Panc1 (cell line): ENCODE measurements around the gene SLC12A7. TPM values are rescaled to one million over a fixed set of nuclear protein-coding genes. Genes with fewer than 3 reads are reported as not detected.

Experiments used
- ATAC-seq: fragments of 200-7000 bp; cut with Tn5 transposase; 2 replicates; pipeline ENCODE4 v1.9.1; 2020; ENCODE audit warnings: mild to moderate bottlenecking, moderate library complexity
- BruUV-seq: library from RNA; stranded (reverse); fragments of 400-500 nt; replicated peaks from 2 replicates; lab custom pipeline; 2021; lab: Mats Ljungman, UMichigan
- CTCF ChIA-PET: fragments of 300-600 bp; sonication (Branson Sonifier 250); formaldehyde crosslinking; loops from one replicate; lab custom pipeline; 2022; ENCODE audit warnings: antibody characterized with exemption; lab: Charles Lee
- POLR2A ChIA-PET: fragments of 300-600 bp; sonication (Branson Sonifier 250); formaldehyde crosslinking; loops from one replicate; lab custom pipeline; 2022; ENCODE audit warnings: antibody characterized with exemption; lab: Charles Lee
- DNase-seq: peaks from one replicate; pipeline ENCODE4 v3.0.0-alpha.2; 2010; ENCODE audit warnings: low read depth, low spot score
- H3K27ac ChIP-seq: 2 replicates; pipeline ENCODE4 v1.5.1; 2011; ENCODE audit warnings: mild to moderate bottlenecking, low read length, inconsistent platforms
- H3K27me3 ChIP-seq: fragments of 200-500 bp; sonication (Bioruptor generic); 2 replicates; pipeline ENCODE4 v1.6.0; 2014; ENCODE audit warnings: low read length, inconsistent platforms; ENCODE audit not compliant: control insufficient read depth, insufficient read depth
- H3K36me3 ChIP-seq: fragments of 200-500 bp; sonication (Bioruptor generic); 2 replicates; pipeline ENCODE4 v1.5.1; 2014; ENCODE audit warnings: inconsistent platforms, mild to moderate bottlenecking, low read length, moderate library complexity; ENCODE audit not compliant: control insufficient read depth, insufficient read depth
- H3K4me1 ChIP-seq: 2 replicates; pipeline ENCODE4 v1.5.1; 2011; ENCODE audit warnings: inconsistent platforms, mild to moderate bottlenecking, low read length, moderate library complexity; ENCODE audit not compliant: control insufficient read depth, insufficient read depth
- H3K4me3 ChIP-seq, 2 experiments: 2 replicates each; pipeline ENCODE4 v1.5.1; 2011 to 2012; ENCODE audit warnings: low read depth in 2 of 2, low read length in 2 of 2, mild to moderate bottlenecking in 2 of 2, inconsistent platforms in 1 of 2, moderate library complexity in 1 of 2
- H3K9me3 ChIP-seq: fragments of 200-500 bp; sonication (Bioruptor generic); 2 replicates; pipeline ENCODE4 v1.5.1; 2014; ENCODE audit warnings: low read depth, mild to moderate bottlenecking, inconsistent platforms, low read length, moderate library complexity; ENCODE audit not compliant: control insufficient read depth, insufficient read depth
- CTCF ChIP-seq: fragments of 450-650 bp; IDR thresholded peaks from 2 replicates; pipeline ENCODE4 v1.5.1; 2017; ENCODE audit warnings: mild to moderate bottlenecking
- POLR2AphosphoS5 ChIP-seq: IDR thresholded peaks from 2 replicates; pipeline ENCODE4 v1.6.1; 2012; ENCODE audit warnings: mild to moderate bottlenecking, low read depth, low read length, moderate library complexity
- REST ChIP-seq, 2 experiments: IDR thresholded peaks; 2 replicates each; pipeline ENCODE4 v1.6.1; 2011 to 2012; ENCODE audit warnings: low read depth in 2 of 2, control low read depth in 1 of 2, low read length in 1 of 2, mild to moderate bottlenecking in 1 of 2, moderate library complexity in 1 of 2; ENCODE audit not compliant: insufficient read depth in 1 of 2
- SIN3A ChIP-seq: IDR thresholded peaks from 2 replicates; pipeline ENCODE4 v1.6.1; 2012; ENCODE audit warnings: low read depth, mild to moderate bottlenecking, low read length, moderate library complexity, borderline replicate concordance; ENCODE audit not compliant: insufficient read depth
- TCF7L2 ChIP-seq: IDR thresholded peaks from 2 replicates; pipeline ENCODE4 v1.6.1; 2011; ENCODE audit warnings: mild to moderate bottlenecking, low read depth, low read length, inconsistent platforms
- in situ Hi-C: cut with HindIII; loops from 2 replicates; pipeline ENCODE4 v1.10.0; 2016; ENCODE audit warnings: low sequenced_read_pairs, low pct_unique_long_range_greater_than_20kb
- intact Hi-C: fragments of 100-400 bp; cut with micrococcal nuclease; formaldehyde crosslinking; loops from one replicate; pipeline ENCODE4 v1.10.0; 2022; ENCODE audit not compliant: unreplicated experiment
- total RNA-seq: library from RNA; stranded (reverse); gene quantifications from one replicate; pipeline ENCODE4 v1.2.1, GENCODE V29; 2021; ENCODE audit not compliant: unreplicated experiment

Gene SLC12A7
- total RNA-seq, 1 experiment from 2014 or later: 297 TPM

GRCh38 chr5:1054799-1055775 lies 56.8 kb downstream of the SLC12A7 start:
- intact Hi-C loops (no loop called here), in situ Hi-C loops (no loop called here)
- H3K27ac ChIP-seq: no peak overlapping the region
- no peak overlapping the region for H3K4me3 ChIP-seq
- ChIA-PET POLR2A (no interaction called here), CTCF (interaction anchor here (1.2 kb wide), 1 partner anchor 133 kb away, joined by 3 read pairs; no protein-coding TSS in a partner anchor)
- peaks cover 5% of the 10 kb centered on the region for H3K4me1 ChIP-seq
- H3K27me3 ChIP-seq: no peaks in the 10 kb centered on the region
- no peak for DNase-seq
- TF ChIP-seq POLR2AphosphoS5 (peak; percentile 50; the same call in 1 of the 2 replicates), CTCF (no peak)
- peaks cover 21% of the 10 kb centered on the region for H3K36me3 ChIP-seq
- no TSS peak for BruUV-seq
- no peak for ATAC-seq
- no peaks in the 10 kb centered on the region for H3K9me3 ChIP-seq

- Histone ChIP-seq H3K4me1 (peaks cover 5% of the 10 kb centered on the region), H3K9me3 (no peaks in the 10 kb centered on the region), H3K27me3 (no peaks in the 10 kb centered on the region), H3K4me3 (no peak overlapping the region), H3K36me3 (peaks cover 18% of the 10 kb centered on the region), H3K27ac (no peak overlapping the region)
- in situ Hi-C loops (no loop called here), intact Hi-C loops (no loop called here)
- ChIA-PET POLR2A (no interaction called here), CTCF (interaction anchor here (1.2 kb wide), 1 partner anchor 132 kb away, joined by 3 read pairs; no protein-coding TSS in a partner anchor)
- DNase-seq (no peak), ATAC-seq (no peak)
- no TSS peak for BruUV-seq
- TF ChIP-seq TCF7L2: no peak
- TF ChIP-seq SIN3A: no peak
- no peak for TF ChIP-seq REST (IDR thresholded peaks at IDR 0.05; ENCODE audit: insufficient read depth in 1 of 2, low read depth in 2 of 2, low read length in 1 of 2)
- no peak for TF ChIP-seq POLR2AphosphoS5
- no peak for TF ChIP-seq CTCF
These were observed 57.7 kb downstream of the SLC12A7 start for GRCh38 chr5:1054018-1054798.
